ENCODE data around the gene ECE1.
"Not testable (repeated sequence)": the region's sequence is repeated elsewhere in the genome, so short reads cannot be mapped to it uniquely, and the experiment has no call there.

ECE1 gene

GRCh38 chr1:21189421-21189820 lies 100.8 kb downstream of the ECE1 start:
- no peak for DNase-seq (ENCODE audit: extremely low read depth in 1 of 2, low read depth in 1 of 2)

GRCh38 chr1:21188235-21188634 lies 102.0 kb downstream of the ECE1 start:
- DNase-seq (ENCODE audit: extremely low read depth in 1 of 2, low read depth in 1 of 2), result no peak

GRCh38 chr1:21185221-21185731 lies 105.0 kb downstream of the ECE1 start:
- DNase-seq (ENCODE audit: extremely low read depth in 1 of 2, low read depth in 1 of 2), result no peak

GRCh38 chr1:21184276-21184675 lies 106.0 kb downstream of the ECE1 start:
- DNase-seq (ENCODE audit: extremely low read depth in 1 of 2, low read depth in 1 of 2), result no peak

- DNase-seq (ENCODE audit: extremely low read depth in 1 of 2, low read depth in 1 of 2), result no peak
Observed at GRCh38 chr1:21182181-21182731, 108.0 kb downstream of the ECE1 start.

- not testable (repeated sequence) for DNase-seq (ENCODE audit: extremely low read depth in 1 of 2, low read depth in 1 of 2)
Observed at GRCh38 chr1:21178271-21178670, 112.0 kb downstream of the ECE1 start.

GRCh38 chr1:21176586-21177555 lies 113.4 kb downstream of the ECE1 start, which contains the start of gene EIF4G3:
Gene EIF4G3 (minus strand): TSS chr1:21176897. CDS start chr1:21002742, 174,155 bp downstream.
- peak; percentile 98 to 99 for DNase-seq (ENCODE audit: extremely low read depth in 1 of 2, low read depth in 1 of 2)

- DNase-seq (ENCODE audit: extremely low read depth in 1 of 2, low read depth in 1 of 2), result peak in 1 of 2 donors; percentile 30
Observed at GRCh38 chr1:21175670-21176581, 114.3 kb downstream of the ECE1 start.

- DNase-seq (ENCODE audit: extremely low read depth in 1 of 2, low read depth in 1 of 2), result no peak
Observed at GRCh38 chr1:21175324-21175669, 115.0 kb downstream of the ECE1 start.

- no peak for DNase-seq (ENCODE audit: extremely low read depth in 1 of 2, low read depth in 1 of 2)
Observed at GRCh38 chr1:21174654-21175323, 115.5 kb downstream of the ECE1 start.

- DNase-seq (ENCODE audit: extremely low read depth in 1 of 2, low read depth in 1 of 2), result no peak
Observed at GRCh38 chr1:21174230-21174629, 116.0 kb downstream of the ECE1 start.

- not testable (repeated sequence) for DNase-seq (ENCODE audit: extremely low read depth in 1 of 2, low read depth in 1 of 2)
Observed at GRCh38 chr1:21173096-21173495, 117.2 kb downstream of the ECE1 start.

- DNase-seq (ENCODE audit: extremely low read depth in 1 of 2, low read depth in 1 of 2), result not testable (repeated sequence)
Observed at GRCh38 chr1:21170837-21171236, 119.4 kb downstream of the ECE1 start.

- no peak for DNase-seq (ENCODE audit: extremely low read depth in 1 of 2, low read depth in 1 of 2)
Observed at GRCh38 chr1:21168444-21168843, 121.8 kb downstream of the ECE1 start.
